Measurements from ENCODE around the gene ARHGAP42.
"Not testable (repeated sequence)": the region's sequence is repeated elsewhere in the genome, so short reads cannot be mapped to it uniquely, and the experiment has no call there.

ARHGAP42 gene

GRCh38 chr11:100876815-100877520, 189.9 kb downstream of the ARHGAP42 start:
- DNase-seq: no peak

DNA sequence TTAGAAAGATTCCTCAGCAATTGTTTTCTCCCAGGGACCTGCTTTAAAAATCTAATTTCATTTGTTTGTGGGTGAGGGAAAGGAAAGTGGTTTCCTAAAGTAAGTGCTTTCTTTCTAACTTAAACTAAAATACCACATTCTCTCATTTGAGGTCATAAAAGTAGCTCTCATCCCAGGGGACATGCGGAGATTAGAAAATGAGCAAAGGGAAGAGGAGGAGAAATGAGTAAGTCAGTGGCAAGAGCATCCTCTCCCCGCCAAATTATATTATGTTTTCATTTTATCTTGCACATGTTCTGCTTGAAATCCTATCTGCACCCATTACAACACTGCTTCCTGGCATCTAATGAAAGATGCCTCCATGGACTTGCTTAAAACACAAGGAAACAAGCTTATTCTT, 191.4 kb downstream of the ARHGAP42 start:
- no peak for DNase-seq

DNA sequence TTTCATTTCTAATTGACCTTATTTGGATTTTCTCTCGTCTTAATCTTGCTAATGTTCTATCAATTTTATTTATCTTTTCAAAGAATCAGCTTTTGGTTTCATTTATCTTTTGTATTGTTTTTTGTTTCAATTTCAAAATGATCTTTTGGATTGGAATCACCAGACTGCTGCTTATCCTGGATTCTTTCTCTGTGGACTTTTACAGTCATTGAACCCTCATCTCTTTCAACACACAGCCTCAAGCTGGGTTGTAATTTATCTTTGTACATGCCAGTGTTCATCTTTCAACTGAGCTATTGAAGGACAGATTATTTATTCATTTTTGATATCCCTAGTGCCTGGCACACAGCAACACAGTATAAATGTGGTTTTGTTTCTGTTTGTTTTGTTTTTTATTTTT, 195.9 kb downstream of the ARHGAP42 start:
- no peak for DNase-seq

- DNase-seq: no peak
These were observed 196.7 kb downstream of the ARHGAP42 start for GRCh38 chr11:100883830-100884229.

DNA sequence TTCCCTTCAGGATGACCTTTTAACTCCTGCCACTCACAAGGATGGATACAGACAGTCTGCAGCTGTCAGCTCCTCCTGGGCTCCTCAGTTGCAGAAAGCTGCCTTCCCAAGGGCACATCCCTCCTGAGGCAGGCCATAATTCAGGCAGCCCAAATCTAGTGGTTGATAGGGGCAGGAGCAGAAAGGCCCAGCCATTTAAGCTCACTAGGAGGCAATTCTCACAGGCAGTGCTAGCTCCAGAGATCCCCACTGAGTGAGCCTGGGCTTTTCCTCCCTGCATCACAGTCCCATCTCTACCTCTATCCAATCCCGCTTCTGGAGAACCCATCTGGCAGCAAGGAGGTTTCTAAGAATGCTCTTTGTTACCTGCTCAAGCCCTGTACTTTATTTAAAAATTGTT, 200.6 kb downstream of the ARHGAP42 start:
- DNase-seq: no peak

DNA sequence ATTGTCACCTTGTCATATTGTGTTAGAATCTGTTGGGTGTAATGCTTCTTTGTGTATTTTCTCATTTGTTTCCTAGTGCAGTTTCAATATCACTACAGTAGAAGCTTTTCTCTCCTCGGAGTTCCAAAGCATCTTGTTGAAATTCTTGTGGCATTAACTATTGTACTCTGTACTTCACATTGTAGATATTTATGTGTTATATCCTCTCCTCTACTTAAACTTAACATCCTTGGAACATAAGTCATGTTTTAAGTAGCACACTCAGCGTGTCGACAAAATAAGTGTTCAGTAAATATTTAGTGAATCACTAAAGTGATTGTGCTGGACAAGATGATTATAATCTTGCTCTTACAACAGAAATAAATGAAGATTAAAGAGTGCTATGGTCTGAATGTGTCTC, 201.7 kb downstream of the ARHGAP42 start:
- DNase-seq: no peak

DNA sequence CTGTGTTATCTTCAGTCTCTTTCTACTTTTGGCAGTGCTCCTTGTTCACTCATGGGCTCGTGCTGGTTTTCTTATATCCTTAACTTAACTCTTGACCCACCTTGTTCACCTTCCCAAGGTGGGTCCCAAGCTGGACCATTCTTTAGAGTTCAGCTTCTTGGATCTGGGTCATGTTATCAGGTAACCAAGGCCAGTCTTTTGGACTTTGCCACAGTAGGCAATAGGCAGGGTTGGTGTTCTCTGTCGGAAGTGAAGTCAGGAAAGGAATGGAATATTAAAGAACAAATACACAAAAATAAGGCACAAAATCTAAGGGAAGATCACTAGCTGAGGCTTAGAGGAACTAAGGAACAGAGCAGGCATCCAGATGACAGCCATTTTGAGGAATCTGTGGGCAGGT, 202.7 kb downstream of the ARHGAP42 start:
- DNase-seq: no peak

DNA sequence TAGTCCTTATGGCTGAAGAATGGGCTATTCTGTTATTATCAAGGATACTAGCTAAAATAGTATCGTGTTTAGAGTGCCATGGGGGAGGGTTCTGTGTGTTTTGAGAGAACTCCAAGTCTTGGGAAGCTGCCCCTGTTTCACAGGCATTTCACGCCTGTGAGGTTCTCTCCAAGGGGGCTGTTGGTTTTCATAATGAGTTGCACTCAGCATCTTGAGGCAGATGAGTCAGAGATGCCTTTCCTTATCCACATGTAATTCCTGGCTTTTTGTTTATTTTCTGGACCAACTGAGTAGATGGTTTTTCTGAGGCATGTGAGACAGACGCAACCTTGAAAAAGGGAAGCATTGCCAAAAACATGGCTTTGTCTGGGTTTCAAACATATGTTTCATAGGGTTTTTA, 203.7 kb downstream of the ARHGAP42 start:
- no peak for DNase-seq

GRCh38 chr11:100892886-100893285, 205.8 kb downstream of the ARHGAP42 start:
- DNase-seq: no peak

DNA sequence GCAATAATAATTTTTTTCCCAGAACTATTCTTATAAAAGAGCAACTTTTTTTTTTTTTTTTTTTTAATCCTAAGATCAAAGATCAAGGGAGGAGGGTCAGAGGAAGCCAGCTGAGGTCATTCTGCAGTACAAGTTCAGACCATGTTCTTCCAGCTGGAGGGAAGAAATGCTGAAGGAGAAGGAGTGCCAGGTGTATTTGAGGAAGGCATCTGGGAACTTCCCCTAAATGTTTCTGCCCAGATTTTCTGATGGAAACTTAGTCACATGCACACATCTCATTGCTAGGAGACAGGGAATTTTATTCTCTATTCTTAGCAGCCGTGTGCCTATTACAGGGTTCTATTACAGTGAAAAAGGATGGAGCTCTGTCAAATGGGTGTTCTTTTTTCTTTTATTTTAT, 208.4 kb downstream of the ARHGAP42 start:
- no peak for DNase-seq

GRCh38 chr11:100895976-100896375, 208.9 kb downstream of the ARHGAP42 start:
- DNase-seq: not testable (repeated sequence)

GRCh38 chr11:100901471-100901870, 214.4 kb downstream of the ARHGAP42 start:
- not testable (repeated sequence) for DNase-seq

DNA sequence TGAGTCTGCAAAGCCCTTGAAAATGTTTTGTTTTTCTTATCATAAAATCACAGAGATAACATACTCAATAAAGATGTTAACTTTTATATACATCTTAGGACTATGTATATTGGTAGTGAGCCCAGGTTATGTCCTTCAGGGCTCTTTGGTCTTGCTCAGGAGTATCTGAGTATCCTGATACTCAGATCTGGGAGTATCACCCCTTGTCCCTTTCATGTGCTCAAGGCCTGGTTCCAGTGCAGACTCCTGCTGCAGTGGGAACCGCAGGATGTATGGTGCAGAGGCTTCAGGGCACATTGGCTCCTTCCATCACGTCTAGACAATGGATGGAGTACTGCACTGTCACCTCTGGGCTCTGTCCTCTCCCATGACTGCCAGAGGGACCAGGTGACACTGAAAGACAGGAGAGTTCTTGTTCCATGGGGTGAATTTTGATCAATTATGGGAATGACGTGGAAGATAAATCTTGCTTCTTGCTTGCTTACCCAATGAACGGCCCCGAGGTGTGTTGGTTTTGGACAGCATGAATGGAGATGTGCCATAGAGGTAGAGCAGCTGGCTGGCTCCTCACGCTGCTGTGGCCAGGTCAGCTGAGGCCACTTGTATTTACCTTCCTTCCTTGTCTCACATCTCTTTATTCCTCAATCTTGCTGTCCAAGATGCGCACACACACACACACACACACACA, 215.5 kb downstream of the ARHGAP42 start:
- no peak for DNase-seq

GRCh38 chr11:100903284-100903683, 216.2 kb downstream of the ARHGAP42 start:
- no peak for DNase-seq

DNA sequence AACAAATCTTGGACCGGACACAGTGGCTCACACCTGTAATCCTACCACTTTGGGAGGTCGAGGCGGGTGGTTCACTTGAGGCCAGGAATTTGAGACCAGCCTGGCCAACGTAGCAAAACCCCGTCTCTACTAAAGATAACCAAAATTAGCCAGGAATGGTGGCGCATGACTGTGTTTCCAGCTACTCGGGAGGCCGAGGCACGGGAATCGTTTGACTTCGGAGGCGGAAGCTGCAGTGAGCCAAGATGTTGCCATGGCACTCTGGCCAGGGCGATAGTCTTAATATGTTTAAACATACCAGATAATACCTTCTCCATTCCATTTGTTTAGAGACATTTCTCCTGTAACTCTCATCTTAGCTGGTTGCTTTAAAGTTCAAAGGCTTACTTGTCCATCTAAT, 218.6 kb downstream of the ARHGAP42 start:
- DNase-seq: no peak

DNA sequence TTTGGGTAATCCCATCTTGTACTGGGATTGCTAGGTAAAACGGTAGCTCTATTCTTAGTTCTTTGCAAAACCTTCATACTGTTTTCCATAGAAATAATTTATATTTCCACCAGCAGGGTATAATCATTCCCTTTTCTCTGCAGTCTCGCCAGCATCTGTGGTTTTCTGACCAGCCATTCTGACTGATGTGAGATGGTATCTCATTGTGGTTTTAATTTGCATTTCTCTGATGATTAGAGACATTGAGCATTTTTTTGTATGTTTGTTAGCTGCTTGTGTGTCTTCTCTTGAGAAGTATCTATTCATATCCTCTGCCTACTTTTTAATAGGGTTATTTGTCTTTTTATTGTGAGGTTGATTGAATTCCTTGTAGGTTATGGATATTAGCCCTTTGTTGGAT, 221.7 kb downstream of the ARHGAP42 start:
- no peak for DNase-seq

- DNase-seq: peak; percentile 34
These were observed 223.7 kb downstream of the ARHGAP42 start for GRCh38 chr11:100910808-100911207.

- no peak for DNase-seq
These were observed 227.5 kb downstream of the ARHGAP42 start for GRCh38 chr11:100914415-100915110.

DNA sequence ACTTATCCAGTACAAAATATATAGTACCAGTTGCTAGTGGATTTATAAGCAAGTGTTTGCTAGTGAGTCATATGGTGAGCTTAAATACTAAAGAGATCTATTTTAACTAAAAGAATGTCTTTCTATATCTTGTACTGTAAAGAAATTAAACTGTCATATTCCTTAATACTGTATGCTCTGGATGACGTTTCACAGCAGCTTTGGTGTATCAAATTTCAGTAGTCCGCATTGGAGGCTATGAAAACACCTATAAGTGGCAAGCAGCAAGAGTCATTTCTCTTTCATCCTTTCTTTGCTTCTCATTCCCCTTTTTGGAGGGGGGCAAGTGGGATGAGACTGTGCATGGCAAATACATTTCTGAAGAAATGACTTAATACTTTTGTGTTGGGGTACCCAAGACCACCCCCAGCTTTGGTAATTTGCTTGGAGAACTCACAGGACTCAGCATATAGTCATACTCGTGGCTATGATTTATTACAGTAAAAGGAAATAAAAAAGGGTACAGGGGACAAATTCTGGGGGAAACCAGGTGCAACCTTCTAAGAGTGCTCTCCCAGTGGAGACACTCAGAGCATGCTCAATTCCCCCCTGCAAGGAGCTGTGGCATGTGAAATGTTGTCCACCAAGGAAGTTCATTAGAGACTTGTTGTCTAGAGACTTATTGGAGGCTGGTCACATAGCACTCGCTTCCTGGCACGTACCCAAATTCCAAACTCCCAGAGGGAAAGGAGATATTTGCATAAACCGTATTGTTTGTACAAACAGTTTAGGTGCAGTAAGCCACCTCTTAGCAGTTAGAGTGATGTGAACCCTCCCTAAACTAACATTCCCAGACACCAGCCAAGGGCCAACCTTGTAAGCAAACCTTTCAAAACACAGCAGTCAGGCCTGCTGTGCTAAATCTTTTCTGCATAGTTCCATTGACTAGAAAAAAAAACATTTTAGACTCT, 231.7 kb downstream of the ARHGAP42 start:
- peak; percentile 7 for DNase-seq

GRCh38 chr11:100920593-100920992, 233.5 kb downstream of the ARHGAP42 start:
- DNase-seq: no peak

DNA sequence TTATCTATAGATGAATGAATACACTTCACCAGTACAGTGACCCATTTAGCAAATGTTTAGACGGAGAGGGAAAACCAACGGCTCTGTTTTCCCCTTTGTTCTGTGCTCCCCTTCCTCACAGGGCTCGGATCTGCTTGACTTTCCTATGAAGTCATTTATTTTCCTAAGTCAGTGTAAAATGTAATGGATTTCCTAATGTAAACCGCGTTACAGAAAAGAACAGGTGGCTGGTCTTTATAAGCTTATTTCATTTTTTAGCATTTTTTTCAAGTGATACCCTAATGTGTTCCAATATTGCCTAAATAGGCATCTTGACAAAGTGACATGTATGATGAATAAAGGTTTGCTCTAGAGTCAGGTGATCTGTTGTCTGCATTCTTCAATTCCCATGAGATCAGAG, 235.0 kb downstream of the ARHGAP42 start:
- no peak for DNase-seq

GRCh38 chr11:100923555-100923954, 236.5 kb downstream of the ARHGAP42 start:
- no peak for DNase-seq

DNA sequence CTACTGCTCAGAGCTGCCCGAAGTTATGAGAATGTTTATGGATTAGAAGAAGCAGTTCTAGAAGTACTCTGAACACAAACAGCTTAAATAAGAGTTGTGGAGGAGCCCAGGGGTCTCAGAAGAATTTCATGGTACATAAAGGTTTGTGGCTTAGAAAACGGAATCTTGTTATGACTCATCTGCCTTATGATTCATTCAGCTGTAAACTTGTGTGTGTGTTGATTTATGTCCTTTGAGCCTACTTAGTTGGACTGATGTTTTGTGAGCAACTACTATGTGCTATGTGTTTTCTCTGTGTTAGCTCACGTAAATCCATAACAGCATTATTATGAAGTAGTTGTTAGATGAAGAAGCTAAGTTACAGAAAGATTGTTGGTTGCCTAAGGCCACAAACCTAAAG, 238.8 kb downstream of the ARHGAP42 start:
- DNase-seq: no peak
